Panc1 (cell line): Measurements from ENCODE around the gene NRBF2. TPM values are rescaled to one million over a fixed set of nuclear protein-coding genes. Genes with fewer than 3 reads are reported as not detected.
A peak's percentile ranks its signal among the peaks of the same experiment; 100 is the strongest.
"Not testable (repeated sequence)": the region's sequence is repeated elsewhere in the genome, so short reads cannot be mapped to it uniquely, and the experiment has no call there.

Experiments used
- ATAC-seq: fragments of 200-7000 bp; cut with Tn5 transposase; 2 replicates; pipeline ENCODE4 v1.9.1; 2020; ENCODE audit warnings: mild to moderate bottlenecking, moderate library complexity
- BruUV-seq: library from RNA; stranded (reverse); fragments of 400-500 nt; replicated peaks from 2 replicates; lab custom pipeline; 2021; lab: Mats Ljungman, UMichigan
- CTCF ChIA-PET: fragments of 300-600 bp; sonication (Branson Sonifier 250); formaldehyde crosslinking; loops from one replicate; lab custom pipeline; 2022; ENCODE audit warnings: antibody characterized with exemption; lab: Charles Lee
- POLR2A ChIA-PET: fragments of 300-600 bp; sonication (Branson Sonifier 250); formaldehyde crosslinking; loops from one replicate; lab custom pipeline; 2022; ENCODE audit warnings: antibody characterized with exemption; lab: Charles Lee
- DNase-seq: peaks from one replicate; pipeline ENCODE4 v3.0.0-alpha.2; 2010; ENCODE audit warnings: low read depth, low spot score
- H3K27ac ChIP-seq: 2 replicates; pipeline ENCODE4 v1.5.1; 2011; ENCODE audit warnings: mild to moderate bottlenecking, low read length, inconsistent platforms
- H3K27me3 ChIP-seq: fragments of 200-500 bp; sonication (Bioruptor generic); 2 replicates; pipeline ENCODE4 v1.6.0; 2014; ENCODE audit warnings: low read length, inconsistent platforms; ENCODE audit not compliant: control insufficient read depth, insufficient read depth
- H3K36me3 ChIP-seq: fragments of 200-500 bp; sonication (Bioruptor generic); 2 replicates; pipeline ENCODE4 v1.5.1; 2014; ENCODE audit warnings: inconsistent platforms, mild to moderate bottlenecking, low read length, moderate library complexity; ENCODE audit not compliant: control insufficient read depth, insufficient read depth
- H3K4me1 ChIP-seq: 2 replicates; pipeline ENCODE4 v1.5.1; 2011; ENCODE audit warnings: inconsistent platforms, mild to moderate bottlenecking, low read length, moderate library complexity; ENCODE audit not compliant: control insufficient read depth, insufficient read depth
- H3K4me3 ChIP-seq, 2 experiments: 2 replicates each; pipeline ENCODE4 v1.5.1; 2011 to 2012; ENCODE audit warnings: low read depth in 2 of 2, low read length in 2 of 2, mild to moderate bottlenecking in 2 of 2, inconsistent platforms in 1 of 2, moderate library complexity in 1 of 2
- H3K9me3 ChIP-seq: fragments of 200-500 bp; sonication (Bioruptor generic); 2 replicates; pipeline ENCODE4 v1.5.1; 2014; ENCODE audit warnings: low read depth, mild to moderate bottlenecking, inconsistent platforms, low read length, moderate library complexity; ENCODE audit not compliant: control insufficient read depth, insufficient read depth
- POLR2AphosphoS5 ChIP-seq: IDR thresholded peaks from 2 replicates; pipeline ENCODE4 v1.6.1; 2012; ENCODE audit warnings: mild to moderate bottlenecking, low read depth, low read length, moderate library complexity
- SIN3A ChIP-seq: IDR thresholded peaks from 2 replicates; pipeline ENCODE4 v1.6.1; 2012; ENCODE audit warnings: low read depth, mild to moderate bottlenecking, low read length, moderate library complexity, borderline replicate concordance; ENCODE audit not compliant: insufficient read depth
- TCF7L2 ChIP-seq: IDR thresholded peaks from 2 replicates; pipeline ENCODE4 v1.6.1; 2011; ENCODE audit warnings: mild to moderate bottlenecking, low read depth, low read length, inconsistent platforms
- in situ Hi-C: cut with HindIII; loops from 2 replicates; pipeline ENCODE4 v1.10.0; 2016; ENCODE audit warnings: low sequenced_read_pairs, low pct_unique_long_range_greater_than_20kb
- intact Hi-C: fragments of 100-400 bp; cut with micrococcal nuclease; formaldehyde crosslinking; loops from one replicate; pipeline ENCODE4 v1.10.0; 2022; ENCODE audit not compliant: unreplicated experiment
- total RNA-seq: library from RNA; stranded (reverse); gene quantifications from one replicate; pipeline ENCODE4 v1.2.1, GENCODE V29; 2021; ENCODE audit not compliant: unreplicated experiment
- TF ChIP-seq, protein P1 (sequence below): fragments of 450-650 bp; IDR thresholded peaks from 2 replicates; pipeline ENCODE4 v1.5.1; 2017; ENCODE audit warnings: mild to moderate bottlenecking
- TF ChIP-seq, protein P2 (sequence below), 2 experiments: IDR thresholded peaks; 2 replicates each; pipeline ENCODE4 v1.6.1; 2011 to 2012; ENCODE audit warnings: low read depth in 2 of 2, control low read depth in 1 of 2, low read length in 1 of 2, mild to moderate bottlenecking in 1 of 2, moderate library complexity in 1 of 2; ENCODE audit not compliant: insufficient read depth in 1 of 2

NRBF2 gene
- total RNA-seq, 1 experiment from 2014 or later, result 25.7 TPM

DNA sequence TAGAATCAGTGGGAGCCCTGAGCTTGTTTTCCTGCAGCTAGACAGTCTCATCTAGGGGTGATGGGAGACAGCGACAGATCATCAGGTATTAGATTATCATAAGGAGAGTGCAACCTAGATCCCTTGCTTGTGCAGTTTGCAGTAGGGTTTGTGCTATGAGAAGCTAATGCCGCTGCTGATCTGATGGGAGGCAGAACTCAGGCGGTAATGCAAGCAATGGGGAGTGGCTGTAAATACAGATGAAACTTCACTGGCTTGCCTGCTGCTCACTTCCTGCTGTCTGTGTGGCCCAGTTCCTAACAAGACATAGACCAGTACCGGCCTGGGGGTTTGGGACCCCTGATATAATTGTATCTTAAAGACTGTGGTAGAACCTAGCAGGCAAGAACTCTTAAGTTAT is 17.6 kb downstream of the NRBF2 start:
- intact Hi-C loops (no loop called here), in situ Hi-C loops (no loop called here)

DNA sequence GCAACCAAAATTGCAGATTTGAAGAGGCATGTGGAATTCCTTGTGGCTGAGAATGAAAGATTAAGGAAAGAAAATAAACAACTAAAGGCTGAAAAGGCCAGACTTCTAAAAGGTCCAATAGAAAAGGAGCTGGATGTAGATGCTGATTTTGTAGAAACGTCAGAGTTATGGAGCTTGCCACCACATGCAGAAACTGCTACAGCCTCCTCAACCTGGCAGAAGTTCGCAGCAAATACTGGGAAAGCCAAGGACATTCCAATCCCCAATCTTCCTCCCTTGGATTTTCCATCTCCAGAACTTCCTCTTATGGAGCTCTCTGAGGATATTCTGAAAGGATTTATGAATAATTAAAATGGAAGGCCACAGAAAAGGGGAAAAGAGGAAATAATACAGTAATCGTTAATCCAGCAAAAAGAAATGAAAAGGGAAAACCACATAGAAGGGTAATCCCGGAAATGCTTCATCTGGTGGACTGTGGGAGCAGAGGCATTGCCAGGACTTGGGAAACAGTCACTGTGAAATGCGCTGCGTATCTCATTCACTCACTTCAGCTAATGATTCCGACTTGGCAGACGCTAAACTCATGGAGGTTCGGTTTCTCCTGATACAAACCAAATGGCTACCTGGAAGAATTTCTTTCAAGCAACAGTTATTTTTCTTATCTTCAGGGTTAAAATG is 20.9 kb downstream of the NRBF2 start:
- H3K27ac ChIP-seq, POLR2A ChIA-PET, intact Hi-C loops, H3K4me3 ChIP-seq, CTCF ChIA-PET, in situ Hi-C loops, H3K9me3 ChIP-seq, DNase-seq, ATAC-seq, H3K27me3 ChIP-seq, H3K4me1 ChIP-seq: not testable (repeated sequence)
- H3K36me3 ChIP-seq, result peaks cover 11% of the 10 kb centered on the region
- BruUV-seq, result TSS peak; percentile 39

More for the DNA sequence above, 17.6 kb downstream of the NRBF2 start:
- DNase-seq, result no peak
- Histone ChIP-seq H3K9me3 (no peaks in the 10 kb centered on the region), H3K27ac (no peak overlapping the region), H3K4me1 (no peaks in the 10 kb centered on the region), H3K27me3 (no peaks in the 10 kb centered on the region), H3K4me3 (no peak overlapping the region), H3K36me3 (peaks cover 11% of the 10 kb centered on the region)
- POLR2A ChIA-PET, result no interaction called here
- no peak for ATAC-seq
- no peak for TF ChIP-seq SIN3A
- no peak for TF ChIP-seq POLR2AphosphoS5
- no peak for TF ChIP-seq TCF7L2
- TF ChIP-seq, protein P1, sequence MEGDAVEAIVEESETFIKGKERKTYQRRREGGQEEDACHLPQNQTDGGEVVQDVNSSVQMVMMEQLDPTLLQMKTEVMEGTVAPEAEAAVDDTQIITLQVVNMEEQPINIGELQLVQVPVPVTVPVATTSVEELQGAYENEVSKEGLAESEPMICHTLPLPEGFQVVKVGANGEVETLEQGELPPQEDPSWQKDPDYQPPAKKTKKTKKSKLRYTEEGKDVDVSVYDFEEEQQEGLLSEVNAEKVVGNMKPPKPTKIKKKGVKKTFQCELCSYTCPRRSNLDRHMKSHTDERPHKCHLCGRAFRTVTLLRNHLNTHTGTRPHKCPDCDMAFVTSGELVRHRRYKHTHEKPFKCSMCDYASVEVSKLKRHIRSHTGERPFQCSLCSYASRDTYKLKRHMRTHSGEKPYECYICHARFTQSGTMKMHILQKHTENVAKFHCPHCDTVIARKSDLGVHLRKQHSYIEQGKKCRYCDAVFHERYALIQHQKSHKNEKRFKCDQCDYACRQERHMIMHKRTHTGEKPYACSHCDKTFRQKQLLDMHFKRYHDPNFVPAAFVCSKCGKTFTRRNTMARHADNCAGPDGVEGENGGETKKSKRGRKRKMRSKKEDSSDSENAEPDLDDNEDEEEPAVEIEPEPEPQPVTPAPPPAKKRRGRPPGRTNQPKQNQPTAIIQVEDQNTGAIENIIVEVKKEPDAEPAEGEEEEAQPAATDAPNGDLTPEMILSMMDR, result no peak
- TF ChIP-seq, protein P2, sequence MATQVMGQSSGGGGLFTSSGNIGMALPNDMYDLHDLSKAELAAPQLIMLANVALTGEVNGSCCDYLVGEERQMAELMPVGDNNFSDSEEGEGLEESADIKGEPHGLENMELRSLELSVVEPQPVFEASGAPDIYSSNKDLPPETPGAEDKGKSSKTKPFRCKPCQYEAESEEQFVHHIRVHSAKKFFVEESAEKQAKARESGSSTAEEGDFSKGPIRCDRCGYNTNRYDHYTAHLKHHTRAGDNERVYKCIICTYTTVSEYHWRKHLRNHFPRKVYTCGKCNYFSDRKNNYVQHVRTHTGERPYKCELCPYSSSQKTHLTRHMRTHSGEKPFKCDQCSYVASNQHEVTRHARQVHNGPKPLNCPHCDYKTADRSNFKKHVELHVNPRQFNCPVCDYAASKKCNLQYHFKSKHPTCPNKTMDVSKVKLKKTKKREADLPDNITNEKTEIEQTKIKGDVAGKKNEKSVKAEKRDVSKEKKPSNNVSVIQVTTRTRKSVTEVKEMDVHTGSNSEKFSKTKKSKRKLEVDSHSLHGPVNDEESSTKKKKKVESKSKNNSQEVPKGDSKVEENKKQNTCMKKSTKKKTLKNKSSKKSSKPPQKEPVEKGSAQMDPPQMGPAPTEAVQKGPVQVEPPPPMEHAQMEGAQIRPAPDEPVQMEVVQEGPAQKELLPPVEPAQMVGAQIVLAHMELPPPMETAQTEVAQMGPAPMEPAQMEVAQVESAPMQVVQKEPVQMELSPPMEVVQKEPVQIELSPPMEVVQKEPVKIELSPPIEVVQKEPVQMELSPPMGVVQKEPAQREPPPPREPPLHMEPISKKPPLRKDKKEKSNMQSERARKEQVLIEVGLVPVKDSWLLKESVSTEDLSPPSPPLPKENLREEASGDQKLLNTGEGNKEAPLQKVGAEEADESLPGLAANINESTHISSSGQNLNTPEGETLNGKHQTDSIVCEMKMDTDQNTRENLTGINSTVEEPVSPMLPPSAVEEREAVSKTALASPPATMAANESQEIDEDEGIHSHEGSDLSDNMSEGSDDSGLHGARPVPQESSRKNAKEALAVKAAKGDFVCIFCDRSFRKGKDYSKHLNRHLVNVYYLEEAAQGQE (IDR thresholded peaks at IDR 0.05; ENCODE audit: insufficient read depth in 1 of 2, low read depth in 2 of 2, low read length in 1 of 2), result no peak
- no TSS peak for BruUV-seq
- CTCF ChIA-PET, result interaction anchor here (1.3 kb wide), 1 partner anchor 16 kb away, joined by 5 read pairs; no protein-coding TSS in a partner anchor
